ENCODE results near the gene CHADL.

DNA sequence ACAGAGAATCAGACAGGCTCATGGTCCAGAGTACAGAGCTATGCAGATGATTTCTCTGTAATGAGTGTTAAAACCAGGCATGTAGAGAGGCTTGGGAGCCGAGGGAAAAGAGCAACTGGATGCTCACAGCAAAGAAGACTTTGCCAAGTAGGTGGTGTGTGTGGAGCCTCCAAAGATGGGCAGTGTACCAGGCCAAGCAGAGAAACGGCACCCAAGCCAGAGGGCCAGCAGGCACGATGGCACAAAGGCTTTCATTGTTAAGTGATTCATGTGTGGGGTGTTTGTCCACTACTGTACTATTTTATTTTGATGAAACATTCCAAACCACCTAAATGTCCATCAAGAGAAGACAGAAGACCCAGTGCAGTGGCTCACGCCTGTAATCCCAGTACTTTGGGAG, 34.1 kb upstream of the CHADL start:
- TF ChIP-seq CTCF (conservative IDR thresholded peaks at IDR 0.05; ENCODE audit: low read depth, low read length) (no peak), RAD21 (IDR thresholded peaks at IDR 0.05; ENCODE audit: low read length) (no peak), SMC3 (IDR thresholded peaks at IDR 0.05; ENCODE audit: low read depth, low read length) (no peak), POLR2A (IDR thresholded peaks at IDR 0.05; ENCODE audit: low read depth, low read length) (no peak), CEBPB (IDR thresholded peaks at IDR 0.05; ENCODE audit: low read depth, low read length) (no peak), MAZ (IDR thresholded peaks at IDR 0.05; ENCODE audit: borderline replicate concordance, low read depth, low read length) (no peak)

All from IMR-90 (cell line).